ENCODE results near the gene CA12. TPM values are rescaled to one million over a fixed set of nuclear protein-coding genes. Genes with fewer than 3 reads are reported as not detected.

CA12 gene
- total and polyA plus RNA-seq, 8 donors = 7.5 to 49.6 (median 25.9) TPM

DNA sequence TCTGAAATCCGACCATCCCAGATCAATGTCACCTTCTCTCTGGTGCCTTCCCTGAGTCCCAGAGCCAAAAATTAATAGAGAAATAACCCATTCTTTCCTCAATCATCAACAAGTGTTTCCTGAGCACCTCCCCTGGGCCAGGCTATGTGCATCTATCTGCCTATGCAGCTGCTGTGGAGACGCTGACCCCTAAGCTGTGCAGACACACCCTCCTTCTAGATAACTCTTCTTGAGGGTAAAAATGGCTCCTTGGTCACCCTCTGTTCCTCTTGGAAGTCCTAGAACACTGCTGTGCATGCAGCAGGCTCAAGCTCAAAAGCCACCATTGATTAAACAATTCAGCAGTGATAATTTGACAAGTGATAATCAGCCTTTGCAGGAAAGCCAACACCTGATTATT is 18.4 kb downstream of the CA12 start:
- no peaks in the 10 kb centered on the region for H3K27me3 ChIP-seq
- ATAC-seq (no peak), DNase-seq (no peak), FAIRE-seq (no peak)
- intact Hi-C loops (cut with DNase I) = no loop called here
- H3K27ac ChIP-seq = peak overlapping the region in 1 of 4 donors; percentile 48
- H3K9me3 ChIP-seq = no peaks in the 10 kb centered on the region
- TF ChIP-seq CTCF (IDR thresholded peaks at IDR 0.05) = no peak
- peaks cover 19 to 51% (median 34%) of the 10 kb centered on the region in 3 donors for H3K4me1 ChIP-seq
- WGBS, 2 donors = 37 to 46% methylated on average over 2 of the region's 2 CpGs
- H3K4me3 ChIP-seq = no peak overlapping the region
- H3K36me3 ChIP-seq = no peaks in the 10 kb centered on the region

- no peaks in the 10 kb centered on the region for H3K9me3 ChIP-seq
- 68 to 80% methylated on average over 7 of the region's 7 CpGs for WGBS, 2 donors
- peaks cover 15 to 47% (median 30%) of the 10 kb centered on the region in 3 donors for H3K4me1 ChIP-seq
- ATAC-seq (no peak), DNase-seq (no peak), FAIRE-seq (no peak)
- no peaks in the 10 kb centered on the region for H3K36me3 ChIP-seq
- no peaks in the 10 kb centered on the region for H3K27me3 ChIP-seq
- peak overlapping the region in 1 of 4 donors; percentile 48 for H3K27ac ChIP-seq
- no peak overlapping the region for H3K4me3 ChIP-seq
- intact Hi-C loops (cut with DNase I) = no loop called here
- no peak for TF ChIP-seq CTCF (IDR thresholded peaks at IDR 0.05)
Observed at GRCh38 chr15:63362885-63363284, 18.8 kb downstream of the CA12 start.

GRCh38 chr15:63362196-63362595 is 19.4 kb downstream of the CA12 start:
- WGBS, 2 donors = 12 to 15% methylated on average over 3 of the region's 3 CpGs
- ATAC-seq (peak; percentile 67 to 73 (median 70)), DNase-seq (peak in 4 of 6 donors; percentile 70 to 83 (median 78)), FAIRE-seq (no peak)
- H3K27me3 ChIP-seq = no peaks in the 10 kb centered on the region
- H3K4me3 ChIP-seq = no peak overlapping the region
- H3K9me3 ChIP-seq = no peaks in the 10 kb centered on the region
- peak overlapping the region in 2 of 4 donors; percentile 21 to 48 for H3K27ac ChIP-seq
- no peak for TF ChIP-seq CTCF (IDR thresholded peaks at IDR 0.05)
- intact Hi-C loops (cut with DNase I) = no loop called here
- no peaks in the 10 kb centered on the region for H3K36me3 ChIP-seq
- H3K4me1 ChIP-seq = peaks cover 8 to 42% (median 25%) of the 10 kb centered on the region in 3 donors

DNA sequence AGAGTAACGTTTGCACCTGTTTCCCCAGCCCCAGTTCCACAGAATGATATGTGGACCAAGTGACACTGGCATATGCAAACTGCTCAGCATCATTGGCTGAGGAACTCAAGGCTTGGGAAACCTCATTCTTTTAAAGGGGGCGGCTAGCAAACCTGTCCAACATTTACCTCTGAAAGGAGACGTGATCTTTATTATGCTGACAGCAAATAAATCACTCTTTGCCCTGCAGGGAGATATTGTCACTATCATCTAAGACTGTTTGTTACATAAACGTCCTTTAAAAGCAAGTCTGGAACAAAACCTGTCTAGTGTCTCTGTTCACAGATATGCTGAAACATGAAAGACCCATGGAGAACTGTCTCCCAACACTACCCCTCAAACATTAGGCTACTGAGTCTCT is 21.5 kb downstream of the CA12 start:
- no peak overlapping the region for H3K27ac ChIP-seq
- ATAC-seq (no peak), DNase-seq (no peak), FAIRE-seq (no peak)
- no peak for TF ChIP-seq CTCF (IDR thresholded peaks at IDR 0.05)
- 71 to 78% methylated on average over 4 of the region's 4 CpGs for WGBS, 2 donors
- intact Hi-C loops (cut with DNase I) = no loop called here
- no peak overlapping the region for H3K4me3 ChIP-seq
- peaks cover 0 to 25% (median 12%) of the 10 kb centered on the region in 3 donors for H3K4me1 ChIP-seq
- H3K27me3 ChIP-seq = no peaks in the 10 kb centered on the region
- no peaks in the 10 kb centered on the region for H3K36me3 ChIP-seq
- no peaks in the 10 kb centered on the region for H3K9me3 ChIP-seq

GRCh38 chr15:63358241-63359029 is 23.2 kb downstream of the CA12 start:
- 77 to 83% methylated on average over 15 of the region's 15 CpGs for WGBS, 2 donors
- no peaks in the 10 kb centered on the region for H3K27me3 ChIP-seq
- no peaks in the 10 kb centered on the region for H3K36me3 ChIP-seq
- no peak for ATAC-seq
- no peaks in the 10 kb centered on the region for H3K9me3 ChIP-seq
- TF ChIP-seq CTCF (IDR thresholded peaks at IDR 0.05) = no peak
- intact Hi-C loops (cut with DNase I) = no loop called here
- no peak overlapping the region for H3K27ac ChIP-seq
- FAIRE-seq = no peak
- H3K4me3 ChIP-seq = no peak overlapping the region
- no peak for DNase-seq
- peaks cover 9 to 28% (median 26%) of the 10 kb centered on the region in 3 donors for H3K4me1 ChIP-seq
